ENCODE results near the gene ZNF804A. TPM values are rescaled to one million over a fixed set of nuclear protein-coding genes. Genes with fewer than 3 reads are reported as not detected.

The ZNF804A gene
- total RNA-seq, 3 donors from 2014 or later (not counting 1 experiment from before 2014, with no cell fraction given) = 0.12 to 0.25 TPM; not detected in 1

DNA sequence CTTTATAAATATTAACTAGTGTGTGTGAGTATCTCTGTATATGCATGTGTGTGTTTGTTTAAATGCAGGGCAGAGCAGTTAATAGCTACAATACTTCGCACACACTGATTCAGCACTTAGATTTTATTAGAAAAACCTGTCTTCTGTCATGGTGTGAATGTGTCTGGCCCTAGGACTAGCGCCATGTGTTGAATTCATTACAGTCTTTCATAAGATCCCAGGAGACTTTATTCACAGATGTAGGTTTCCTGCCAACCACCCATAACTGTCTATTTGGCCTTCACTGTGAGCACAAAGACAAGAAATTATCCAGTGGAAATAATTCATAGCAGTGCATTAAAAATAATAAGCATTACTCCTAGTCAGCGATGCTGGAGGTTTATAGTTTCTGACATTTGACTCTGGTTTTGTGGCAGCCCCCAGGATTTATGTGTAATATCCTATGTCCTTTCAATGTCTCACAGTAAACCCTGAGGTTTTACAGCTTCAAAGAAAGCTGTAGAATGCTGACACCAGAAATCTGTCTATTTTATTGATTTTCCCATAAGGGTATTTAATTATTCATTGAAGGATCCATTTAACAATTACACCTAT lies 93.9 kb downstream of the ZNF804A start:
- Histone ChIP-seq H3K9me3 (ENCODE audit: control insufficient read depth, insufficient read depth, low read length) (no peaks in the 10 kb centered on the region), H3K4me3 (ENCODE audit: low read length) (no peak overlapping the region), H3K4me1 (ENCODE audit: control insufficient read depth, insufficient read depth, low read length) (no peaks in the 10 kb centered on the region), H3K27ac (ENCODE audit: low read length) (no peak overlapping the region), H3K27me3 (ENCODE audit: control insufficient read depth, insufficient read depth, low read length) (no peaks in the 10 kb centered on the region), H3K36me3 (ENCODE audit: control insufficient read depth, insufficient read depth, low read length) (no peaks in the 10 kb centered on the region)
- intact Hi-C loops (cut with micrococcal nuclease) = no loop called here
- peaks cover 6% of the 10 kb centered on the region for H3K36me3 Mint-ChIP-seq
- H3K9me3 Mint-ChIP-seq = peaks cover 7 to 11% of the 10 kb centered on the region in 2 donors
- ATAC-seq = no peak
- 100% methylated on average over 1 of the region's 3 CpGs for WGBS (ENCODE audit: insufficient coverage)
- no peak overlapping the region for H3K4me3 Mint-ChIP-seq
- DNase-seq = no peak
- no peaks in the 10 kb centered on the region for H3K4me1 Mint-ChIP-seq
- H3K27me3 Mint-ChIP-seq (ENCODE audit: low read depth in 2 of 2) = no peaks in the 10 kb centered on the region
- TF ChIP-seq, protein P1, sequence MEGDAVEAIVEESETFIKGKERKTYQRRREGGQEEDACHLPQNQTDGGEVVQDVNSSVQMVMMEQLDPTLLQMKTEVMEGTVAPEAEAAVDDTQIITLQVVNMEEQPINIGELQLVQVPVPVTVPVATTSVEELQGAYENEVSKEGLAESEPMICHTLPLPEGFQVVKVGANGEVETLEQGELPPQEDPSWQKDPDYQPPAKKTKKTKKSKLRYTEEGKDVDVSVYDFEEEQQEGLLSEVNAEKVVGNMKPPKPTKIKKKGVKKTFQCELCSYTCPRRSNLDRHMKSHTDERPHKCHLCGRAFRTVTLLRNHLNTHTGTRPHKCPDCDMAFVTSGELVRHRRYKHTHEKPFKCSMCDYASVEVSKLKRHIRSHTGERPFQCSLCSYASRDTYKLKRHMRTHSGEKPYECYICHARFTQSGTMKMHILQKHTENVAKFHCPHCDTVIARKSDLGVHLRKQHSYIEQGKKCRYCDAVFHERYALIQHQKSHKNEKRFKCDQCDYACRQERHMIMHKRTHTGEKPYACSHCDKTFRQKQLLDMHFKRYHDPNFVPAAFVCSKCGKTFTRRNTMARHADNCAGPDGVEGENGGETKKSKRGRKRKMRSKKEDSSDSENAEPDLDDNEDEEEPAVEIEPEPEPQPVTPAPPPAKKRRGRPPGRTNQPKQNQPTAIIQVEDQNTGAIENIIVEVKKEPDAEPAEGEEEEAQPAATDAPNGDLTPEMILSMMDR (IDR thresholded peaks at IDR 0.05) = no peak
- H3K27ac Mint-ChIP-seq = no peak overlapping the region

DNA sequence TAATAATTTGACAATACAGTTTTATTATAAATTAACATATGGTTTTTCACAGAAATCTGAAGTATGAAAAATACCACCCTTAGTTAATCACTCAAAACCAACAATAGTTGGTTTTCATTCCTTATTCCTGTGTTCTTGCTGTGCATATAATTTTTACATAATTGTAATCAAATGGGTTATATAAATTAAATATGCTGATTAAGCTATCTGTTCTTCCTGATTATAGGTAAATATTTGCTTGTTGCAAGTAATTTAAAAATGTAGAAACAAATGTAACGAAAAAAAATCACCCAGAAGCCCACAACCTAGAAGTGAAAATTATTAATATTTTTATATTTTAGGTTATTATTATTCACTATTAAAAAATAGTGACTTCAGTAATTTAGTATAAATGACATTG lies 98.3 kb downstream of the ZNF804A start:
- H3K4me3 Mint-ChIP-seq = no peak overlapping the region
- no peak for DNase-seq
- no peaks in the 10 kb centered on the region for H3K4me1 Mint-ChIP-seq
- H3K27me3 ChIP-seq (ENCODE audit: control insufficient read depth, insufficient read depth, low read length) = no peaks in the 10 kb centered on the region
- no peak overlapping the region for H3K27ac ChIP-seq (ENCODE audit: low read length)
- H3K4me3 ChIP-seq (ENCODE audit: low read length) = no peak overlapping the region
- no peaks in the 10 kb centered on the region for H3K9me3 ChIP-seq (ENCODE audit: control insufficient read depth, insufficient read depth, low read length)
- intact Hi-C loops (cut with micrococcal nuclease) = no loop called here
- no peaks in the 10 kb centered on the region for H3K4me1 ChIP-seq (ENCODE audit: control insufficient read depth, insufficient read depth, low read length)
- H3K27me3 Mint-ChIP-seq (ENCODE audit: low read depth in 2 of 2) = no peaks in the 10 kb centered on the region
- WGBS (ENCODE audit: insufficient coverage) = no CpG with 5 or more reads among the region's 1 CpG
- H3K36me3 Mint-ChIP-seq = peaks cover 6% of the 10 kb centered on the region
- TF ChIP-seq, protein P1 (IDR thresholded peaks at IDR 0.05) = no peak
- no peak for ATAC-seq
- peaks cover 10 to 11% of the 10 kb centered on the region in 2 donors for H3K9me3 Mint-ChIP-seq
- no peak overlapping the region for H3K27ac Mint-ChIP-seq
- H3K36me3 ChIP-seq (ENCODE audit: control insufficient read depth, insufficient read depth, low read length) = no peaks in the 10 kb centered on the region

DNA sequence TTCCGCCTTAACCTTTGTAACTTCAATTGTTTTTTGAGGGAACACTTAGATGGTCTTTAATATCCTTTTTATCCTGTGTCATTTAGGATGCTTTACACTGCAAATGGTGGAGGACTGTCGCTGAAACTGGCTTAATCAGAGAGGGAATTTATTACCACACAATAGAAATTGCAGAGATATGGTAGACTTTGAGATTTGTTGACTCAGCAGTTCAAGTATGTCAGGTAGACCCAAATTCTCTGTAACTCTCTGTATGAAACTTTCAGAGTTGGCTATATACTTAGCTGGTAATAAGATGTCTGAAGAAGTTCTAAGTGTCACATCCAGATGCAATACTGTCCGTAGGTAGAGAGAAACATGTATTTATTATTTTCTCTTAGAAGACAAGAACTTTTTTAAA lies 100.1 kb downstream of the ZNF804A start:
- DNase-seq (no peak), ATAC-seq (no peak)
- Histone ChIP-seq H3K36me3 (ENCODE audit: control insufficient read depth, insufficient read depth, low read length) (no peaks in the 10 kb centered on the region), H3K9me3 (ENCODE audit: control insufficient read depth, insufficient read depth, low read length) (no peaks in the 10 kb centered on the region), H3K4me1 (ENCODE audit: control insufficient read depth, insufficient read depth, low read length) (no peaks in the 10 kb centered on the region), H3K27me3 (ENCODE audit: control insufficient read depth, insufficient read depth, low read length) (no peaks in the 10 kb centered on the region), H3K4me3 (ENCODE audit: low read length) (no peak overlapping the region), H3K27ac (ENCODE audit: low read length) (no peak overlapping the region)
- intact Hi-C loops (cut with micrococcal nuclease) = no loop called here
- no peaks in the 10 kb centered on the region for H3K4me1 Mint-ChIP-seq
- H3K4me3 Mint-ChIP-seq = no peak overlapping the region
- H3K36me3 Mint-ChIP-seq = peaks cover 6% of the 10 kb centered on the region
- 100% methylated on average over 1 of the region's 3 CpGs for WGBS (ENCODE audit: insufficient coverage)
- TF ChIP-seq, protein P1 (IDR thresholded peaks at IDR 0.05) = no peak
- H3K27ac Mint-ChIP-seq = no peak overlapping the region
- no peaks in the 10 kb centered on the region for H3K27me3 Mint-ChIP-seq (ENCODE audit: low read depth in 2 of 2)
- peaks cover 13 to 15% of the 10 kb centered on the region in 2 donors for H3K9me3 Mint-ChIP-seq

DNA sequence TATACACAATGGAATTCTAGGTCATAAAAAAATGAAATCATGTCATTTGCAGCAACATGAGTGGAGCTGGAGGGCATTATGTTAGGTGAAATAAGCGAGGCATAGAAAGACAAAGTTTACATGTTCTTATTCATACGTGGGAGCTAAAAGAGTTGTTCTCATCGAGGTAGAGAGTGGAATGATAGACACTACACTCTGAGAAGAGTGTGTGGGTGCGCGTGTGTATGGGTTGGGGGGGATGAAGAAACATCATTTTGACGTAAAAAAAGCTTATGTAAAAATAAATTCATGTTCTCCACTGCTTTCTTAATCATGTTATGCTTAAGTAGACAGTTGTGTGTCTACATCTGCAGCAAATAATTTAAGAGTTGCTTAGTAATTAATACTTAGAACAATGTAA lies 123.6 kb downstream of the ZNF804A start:
- Mint-ChIP-seq H3K4me1 (no peaks in the 10 kb centered on the region), H3K36me3 (peaks cover 15% of the 10 kb centered on the region), H3K4me3 (no peak overlapping the region), H3K27me3 (ENCODE audit: low read depth in 2 of 2) (no peaks in the 10 kb centered on the region), H3K27ac (no peak overlapping the region), H3K9me3 (peaks cover 13 to 28% of the 10 kb centered on the region in 2 donors)
- H3K4me3 ChIP-seq (ENCODE audit: low read length) = no peak overlapping the region
- 86% methylated on average over 6 of the region's 6 CpGs for WGBS (ENCODE audit: insufficient coverage)
- H3K27me3 ChIP-seq (ENCODE audit: control insufficient read depth, insufficient read depth, low read length) = no peaks in the 10 kb centered on the region
- no peak for DNase-seq
- no peak for ATAC-seq
- peaks cover 8% of the 10 kb centered on the region for H3K9me3 ChIP-seq (ENCODE audit: control insufficient read depth, insufficient read depth, low read length)
- TF ChIP-seq, protein P1 (IDR thresholded peaks at IDR 0.05) = no peak
- H3K27ac ChIP-seq (ENCODE audit: low read length) = no peak overlapping the region
- H3K4me1 ChIP-seq (ENCODE audit: control insufficient read depth, insufficient read depth, low read length) = no peaks in the 10 kb centered on the region
- intact Hi-C loops (cut with micrococcal nuclease) = no loop called here
- no peaks in the 10 kb centered on the region for H3K36me3 ChIP-seq (ENCODE audit: control insufficient read depth, insufficient read depth, low read length)
